HG02798 (cell line): ENCODE results near the gene MYBL2.

Experiments
- ATAC-seq: cut with Tn5 transposase; IDR thresholded peaks from one replicate; pipeline ENCODE4 v1.9.1; 2021; ENCODE audit warnings: mild to moderate bottlenecking; ENCODE audit not compliant: unreplicated experiment, poor library complexity

The MYBL2 gene

DNA sequence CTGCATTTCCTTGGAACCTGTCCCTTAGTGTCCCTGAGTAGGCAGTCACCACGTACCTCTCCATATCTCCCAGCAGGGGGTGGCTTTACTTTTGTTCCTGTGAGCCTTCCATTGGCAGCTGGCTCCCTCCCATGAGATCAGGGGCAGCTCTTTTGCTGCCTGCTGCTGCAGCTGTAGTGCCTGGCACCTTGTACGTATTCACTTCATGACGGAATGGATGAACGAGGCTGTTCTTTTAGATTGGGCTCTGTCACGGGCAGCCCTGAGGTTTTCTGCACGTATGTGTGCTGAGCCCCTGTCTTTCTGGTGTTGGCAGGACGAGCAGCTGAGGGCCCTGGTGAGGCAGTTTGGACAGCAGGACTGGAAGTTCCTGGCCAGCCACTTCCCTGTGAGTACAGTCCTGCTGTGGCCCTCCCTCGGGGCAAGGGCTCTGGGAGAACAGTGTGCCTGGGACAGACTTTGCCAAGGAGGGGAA, 14.6 kb downstream of the MYBL2 start:
- peak; percentile 24 for ATAC-seq

DNA sequence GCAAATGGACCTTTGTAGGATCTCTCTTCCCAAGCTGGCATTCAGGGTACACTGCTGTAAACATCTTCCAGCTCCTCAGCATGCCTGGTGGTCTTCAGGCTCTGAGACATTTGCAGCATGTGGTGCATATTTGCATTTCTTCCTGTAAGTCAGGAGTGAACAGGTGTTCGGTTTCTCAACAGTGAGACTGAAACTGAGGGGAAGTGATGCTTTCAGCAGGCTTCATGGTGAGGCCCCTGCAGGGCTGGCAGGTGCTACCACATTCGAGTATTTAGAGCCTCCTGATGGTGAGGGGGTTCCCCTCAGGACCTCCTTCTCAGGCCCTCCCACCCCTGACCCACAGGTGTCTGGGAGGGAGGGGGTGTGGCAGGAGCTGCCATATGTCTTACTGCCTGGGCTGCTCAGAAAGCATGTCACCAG, 15.1 kb downstream of the MYBL2 start:
- peak; percentile 95 for ATAC-seq

DNA sequence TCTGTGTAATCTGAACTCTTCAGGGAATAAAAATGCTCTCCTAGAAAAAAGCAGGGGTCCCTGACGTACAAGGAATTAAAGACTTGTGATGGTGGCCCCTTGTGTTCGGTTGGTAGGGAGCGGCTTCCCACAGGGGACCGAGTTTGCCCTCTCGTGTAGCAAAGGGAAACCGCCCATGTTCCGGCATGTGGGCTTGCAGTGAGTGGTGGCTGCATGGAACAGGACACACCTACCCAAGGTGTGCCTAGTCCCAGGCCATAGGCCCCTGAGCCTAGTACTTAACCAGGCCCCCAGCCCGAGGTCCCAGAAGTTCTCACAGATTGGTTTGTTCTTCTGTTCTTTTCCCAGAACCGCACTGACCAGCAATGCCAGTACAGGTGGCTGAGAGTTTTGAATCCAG, 15.5 kb downstream of the MYBL2 start:
- peak; percentile 40 for ATAC-seq

DNA sequence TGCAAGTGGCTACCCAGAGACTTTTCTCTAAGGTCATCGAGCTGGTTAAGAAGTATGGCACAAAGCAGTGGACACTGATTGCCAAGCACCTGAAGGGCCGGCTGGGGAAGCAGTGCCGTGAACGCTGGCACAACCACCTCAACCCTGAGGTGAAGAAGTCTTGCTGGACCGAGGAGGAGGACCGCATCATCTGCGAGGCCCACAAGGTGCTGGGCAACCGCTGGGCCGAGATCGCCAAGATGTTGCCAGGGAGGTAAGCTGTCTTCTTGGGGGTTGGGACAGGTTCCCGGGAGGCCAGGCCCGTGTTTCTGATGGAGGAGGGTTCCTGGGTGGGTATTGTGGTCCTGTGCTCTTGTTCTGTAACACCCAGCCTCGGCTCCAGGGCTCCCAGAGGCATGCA, 19.9 kb downstream of the MYBL2 start:
- no peak for ATAC-seq

DNA sequence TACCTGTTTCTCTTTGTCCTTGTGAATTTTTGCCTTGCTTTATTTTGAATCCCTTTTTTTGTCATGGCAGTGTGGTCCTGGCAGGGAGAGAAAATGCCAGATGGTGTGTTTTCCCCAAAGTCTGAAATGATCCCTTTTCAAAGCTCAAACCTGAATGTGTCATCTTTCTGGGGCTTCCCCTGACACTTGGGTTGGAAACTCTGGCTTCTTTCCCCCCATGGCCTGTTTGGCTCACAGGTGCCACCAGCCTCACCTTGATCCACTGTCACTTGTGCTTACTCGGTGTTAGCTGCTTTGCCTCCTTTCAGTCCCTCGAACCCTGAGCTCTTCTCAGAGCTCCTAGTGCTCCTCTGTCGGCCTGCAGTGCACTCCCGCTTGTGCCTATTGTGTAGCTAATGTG, 22.3 kb downstream of the MYBL2 start:
- ATAC-seq, result no peak

DNA sequence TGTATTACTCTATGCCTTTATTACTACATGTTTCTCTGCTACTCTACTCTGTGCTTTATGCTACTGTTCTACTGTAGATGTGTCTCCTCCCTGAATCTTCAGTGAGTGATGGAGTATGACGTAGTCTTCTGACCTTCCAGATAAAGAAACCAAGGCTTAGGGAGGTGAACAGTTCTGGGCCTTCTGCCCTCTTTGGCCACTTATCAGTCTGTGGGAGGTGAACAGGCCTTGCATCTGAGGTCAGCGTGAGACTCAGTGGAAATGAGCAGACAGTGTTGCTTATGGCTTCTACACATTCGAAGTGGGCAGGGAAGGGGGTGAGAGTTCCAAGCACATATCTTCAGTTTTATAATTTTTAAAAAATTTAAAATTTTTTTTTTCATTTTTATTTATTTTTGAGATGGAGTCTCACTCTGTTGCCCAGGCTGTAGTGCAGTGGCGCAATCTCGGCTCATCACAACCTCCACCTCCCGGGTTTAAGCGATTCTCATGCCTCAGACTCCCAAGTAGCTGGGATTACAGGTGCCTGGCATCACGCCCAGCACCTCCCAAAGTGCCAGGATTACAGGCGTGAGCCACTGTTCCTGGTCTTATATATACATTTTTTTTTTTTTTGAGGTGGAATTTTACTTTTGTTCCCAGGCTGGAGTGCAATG, 24.2 kb downstream of the MYBL2 start:
- no peak for ATAC-seq

DNA sequence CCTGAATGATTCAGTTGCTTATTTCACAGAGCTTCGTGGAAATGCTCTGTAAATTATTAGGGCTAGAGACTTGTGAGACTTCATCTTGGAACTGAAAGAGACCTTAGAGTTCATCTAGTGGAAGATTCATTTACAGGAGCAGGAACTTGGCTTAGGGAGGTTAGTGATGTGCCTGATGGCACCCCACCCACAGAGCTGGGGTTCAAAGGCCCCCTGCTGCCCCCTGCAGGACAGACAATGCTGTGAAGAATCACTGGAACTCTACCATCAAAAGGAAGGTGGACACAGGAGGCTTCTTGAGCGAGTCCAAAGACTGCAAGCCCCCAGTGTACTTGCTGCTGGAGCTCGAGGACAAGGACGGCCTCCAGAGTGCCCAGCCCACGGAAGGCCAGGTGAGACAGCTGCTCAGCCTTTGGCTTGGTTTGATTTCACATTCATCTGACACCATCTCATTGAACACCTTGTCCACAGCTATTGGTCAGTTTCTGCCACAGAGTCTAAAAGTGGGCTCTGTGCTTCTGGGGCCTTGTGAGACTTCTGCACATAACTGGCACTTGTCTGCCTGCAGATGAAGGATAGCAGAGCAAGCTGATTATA, 25.1 kb downstream of the MYBL2 start:
- ATAC-seq, result no peak

DNA sequence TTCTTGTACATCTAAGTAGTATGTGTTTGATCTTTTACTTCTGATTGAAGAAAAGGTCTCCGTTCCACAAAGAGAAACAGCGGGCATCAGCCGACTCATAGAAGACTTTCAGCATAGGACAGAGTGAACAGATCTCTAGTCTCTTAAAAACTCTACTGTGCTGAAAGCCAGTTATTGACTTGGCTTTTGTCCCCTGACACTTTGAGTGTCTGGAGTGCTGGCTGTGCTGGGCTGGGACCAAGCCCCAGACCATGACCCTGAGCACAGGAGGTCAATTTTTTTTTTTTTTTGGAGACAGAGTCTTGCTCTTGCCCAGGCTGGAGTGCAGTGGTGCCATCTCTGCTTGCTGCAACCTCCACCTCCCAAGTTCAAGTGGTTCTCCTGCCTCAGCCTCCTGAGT, 27.8 kb downstream of the MYBL2 start:
- no peak for ATAC-seq

DNA sequence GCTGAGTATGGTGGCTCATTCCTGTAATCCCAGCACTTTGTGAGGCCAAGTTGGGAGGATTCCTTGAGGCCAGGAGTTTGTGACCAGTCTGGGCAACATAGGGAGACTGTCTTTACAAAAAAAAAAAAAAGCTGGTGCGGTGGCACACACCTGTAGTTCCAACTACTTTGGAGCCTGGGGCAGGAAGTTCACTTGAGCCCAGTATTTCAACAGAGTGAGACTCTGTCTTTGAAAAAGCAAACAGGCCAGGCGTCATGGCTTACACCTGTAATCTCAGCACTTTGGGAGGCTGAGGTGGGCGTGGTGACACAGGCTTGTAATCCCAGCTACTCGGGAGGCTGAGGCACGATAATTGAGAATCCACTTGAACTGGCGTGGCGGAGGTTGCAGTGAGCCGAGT, 28.7 kb downstream of the MYBL2 start:
- no peak for ATAC-seq

DNA sequence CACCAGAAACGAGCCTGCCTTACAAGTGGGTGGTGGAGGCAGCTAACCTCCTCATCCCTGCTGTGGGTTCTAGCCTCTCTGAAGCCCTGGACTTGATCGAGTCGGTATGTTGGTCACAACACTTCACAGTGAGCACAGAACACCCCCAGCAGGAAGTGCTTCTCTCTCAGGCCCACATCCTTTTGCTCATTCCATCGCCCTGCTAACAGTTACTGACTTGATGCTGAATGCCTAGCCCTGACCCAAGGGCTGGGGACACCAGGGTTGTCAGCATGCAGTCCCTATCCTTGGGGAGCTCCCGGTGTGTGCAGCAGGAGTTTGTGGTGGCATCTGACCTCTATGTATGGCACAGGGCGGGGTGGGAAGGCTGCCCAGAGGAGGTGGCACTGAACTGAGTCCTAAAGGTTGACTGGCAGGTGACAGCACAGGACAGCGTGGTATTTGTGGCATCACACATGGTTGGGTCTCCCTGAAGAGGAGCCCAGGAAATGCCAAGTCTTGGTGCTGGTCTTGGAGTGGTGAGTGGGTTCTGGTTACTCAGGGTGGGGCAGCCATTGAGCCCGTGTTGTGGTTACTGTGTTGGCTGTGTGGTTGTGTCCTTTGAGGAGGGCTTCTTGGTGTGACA, 33.1 kb downstream of the MYBL2 start:
- no peak for ATAC-seq

DNA sequence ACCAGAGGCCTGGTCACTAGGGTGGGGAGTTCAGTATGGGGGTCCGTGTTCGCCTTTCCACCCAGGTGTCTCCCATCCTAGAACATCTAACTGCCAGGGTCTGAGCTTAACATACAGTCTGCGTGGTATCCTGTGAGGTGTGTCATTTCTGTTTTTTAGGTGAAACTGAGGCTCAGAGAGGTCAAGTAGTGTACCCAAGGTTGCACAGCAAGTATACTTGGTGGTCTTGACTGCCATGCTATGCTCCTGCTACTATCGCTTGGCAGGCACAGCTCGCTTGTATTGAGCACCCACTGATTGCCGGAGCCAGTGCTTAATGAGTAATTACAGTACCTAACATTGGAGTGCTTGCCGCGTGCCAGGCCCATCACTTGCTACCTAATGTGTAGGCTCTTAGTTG, 33.7 kb downstream of the MYBL2 start:
- ATAC-seq, result no peak

DNA sequence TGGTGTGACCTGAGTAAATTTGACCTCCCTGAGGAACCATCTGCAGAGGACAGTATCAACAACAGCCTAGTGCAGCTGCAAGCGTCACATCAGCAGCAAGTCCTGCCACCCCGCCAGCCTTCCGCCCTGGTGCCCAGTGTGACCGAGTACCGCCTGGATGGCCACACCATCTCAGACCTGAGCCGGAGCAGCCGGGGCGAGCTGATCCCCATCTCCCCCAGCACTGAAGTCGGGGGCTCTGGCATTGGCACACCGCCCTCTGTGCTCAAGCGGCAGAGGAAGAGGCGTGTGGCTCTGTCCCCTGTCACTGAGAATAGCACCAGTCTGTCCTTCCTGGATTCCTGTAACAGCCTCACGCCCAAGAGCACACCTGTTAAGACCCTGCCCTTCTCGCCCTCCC, 35.6 kb downstream of the MYBL2 start:
- no peak for ATAC-seq

DNA sequence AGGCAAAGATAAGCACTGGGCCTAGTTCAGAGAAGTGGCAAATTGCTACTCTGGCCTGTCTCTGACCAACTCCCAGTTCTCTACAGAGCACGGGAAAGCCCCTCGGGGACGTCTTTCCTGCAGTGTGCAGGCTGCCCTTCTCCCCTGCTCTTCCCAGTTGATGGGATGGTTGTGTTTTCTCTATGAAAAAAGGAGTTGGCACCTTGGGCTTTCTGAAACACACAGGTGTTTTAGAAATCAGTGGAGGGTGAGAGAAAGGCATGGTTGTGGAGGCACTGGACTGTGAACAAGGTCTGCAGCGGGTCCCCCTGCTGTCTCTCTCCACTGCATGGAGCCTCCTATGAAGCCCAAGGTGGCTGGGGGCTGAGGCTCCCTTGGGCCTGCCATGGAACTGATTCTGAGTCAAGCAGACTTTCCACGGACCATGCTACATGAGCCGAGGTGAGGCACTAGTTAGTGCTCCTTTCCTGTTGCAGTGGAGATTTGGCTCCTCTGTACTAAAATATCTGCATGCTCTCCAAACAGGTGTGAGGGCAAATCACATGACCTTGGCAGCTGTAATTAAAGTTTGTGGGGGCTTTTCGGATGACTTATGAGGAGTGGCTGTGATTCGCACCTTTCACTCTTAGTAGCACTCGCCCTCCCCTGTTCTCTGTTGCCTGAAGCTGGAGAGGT, 43.6 kb downstream of the MYBL2 start:
- ATAC-seq, result peak; percentile 69

DNA sequence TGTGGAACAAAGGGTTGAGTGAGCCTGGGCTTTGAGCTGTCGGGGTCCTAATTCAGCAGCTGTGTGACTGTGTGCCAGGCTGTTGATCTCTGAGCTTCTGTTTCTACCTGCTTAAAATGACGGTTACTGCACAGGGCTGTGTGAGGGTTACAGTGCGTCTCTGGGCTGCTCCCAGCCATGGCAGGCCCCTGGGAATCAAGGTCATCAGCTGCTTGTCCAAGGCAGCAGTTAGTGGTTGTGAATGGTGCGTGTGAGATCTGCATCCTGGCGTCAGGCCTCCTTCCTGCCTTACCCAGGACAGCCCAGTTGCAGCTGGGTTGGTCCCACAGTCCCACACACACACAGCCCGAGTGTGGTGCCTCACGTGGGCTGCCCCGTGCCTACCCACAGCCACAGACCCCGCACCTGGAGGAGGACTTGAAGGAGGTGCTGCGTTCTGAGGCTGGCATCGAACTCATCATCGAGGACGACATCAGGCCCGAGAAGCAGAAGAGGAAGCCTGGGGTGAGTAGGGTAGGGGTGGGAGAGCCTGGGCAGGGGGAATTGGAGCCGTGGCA, 44.3 kb downstream of the MYBL2 start:
- peak; percentile 32 for ATAC-seq

DNA sequence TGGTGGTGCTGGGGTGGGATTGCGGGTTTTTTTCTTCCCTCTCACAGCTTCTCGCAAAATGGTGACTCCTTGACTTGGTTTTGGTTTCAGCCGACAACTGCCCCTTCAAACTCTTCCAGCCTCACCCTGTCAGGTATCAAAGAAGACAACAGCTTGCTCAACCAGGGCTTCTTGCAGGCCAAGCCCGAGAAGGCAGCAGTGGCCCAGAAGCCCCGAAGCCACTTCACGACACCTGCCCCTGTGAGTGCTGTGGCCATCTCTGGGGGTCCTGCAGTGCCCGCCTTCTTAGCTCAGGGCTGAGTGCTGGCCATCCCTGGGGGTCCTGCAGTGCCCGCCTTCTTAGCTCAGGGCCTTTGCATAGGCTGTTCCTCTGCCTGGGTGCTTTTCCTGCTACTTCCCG, 48.1 kb downstream of the MYBL2 start:
- no peak for ATAC-seq

DNA sequence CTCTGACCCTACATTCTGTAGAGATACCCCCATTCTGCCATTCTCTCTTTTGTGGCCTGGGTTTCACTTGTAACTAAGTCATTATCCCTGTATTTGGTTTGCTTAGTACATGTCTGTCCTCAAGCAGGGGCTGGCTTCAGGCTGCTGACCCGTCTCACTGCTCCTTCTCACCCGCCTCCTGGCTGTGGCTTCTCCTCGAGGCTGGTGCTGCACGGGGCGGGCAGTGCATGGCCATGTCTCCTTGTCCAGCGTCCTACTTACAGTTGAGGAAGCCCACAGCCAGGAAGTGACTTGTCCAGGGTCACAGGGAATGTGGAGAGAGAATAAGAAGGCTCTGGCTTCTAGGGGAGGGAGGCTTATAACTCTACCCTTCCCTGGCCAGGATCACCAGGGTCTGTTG, 48.6 kb downstream of the MYBL2 start:
- ATAC-seq, result no peak

DNA sequence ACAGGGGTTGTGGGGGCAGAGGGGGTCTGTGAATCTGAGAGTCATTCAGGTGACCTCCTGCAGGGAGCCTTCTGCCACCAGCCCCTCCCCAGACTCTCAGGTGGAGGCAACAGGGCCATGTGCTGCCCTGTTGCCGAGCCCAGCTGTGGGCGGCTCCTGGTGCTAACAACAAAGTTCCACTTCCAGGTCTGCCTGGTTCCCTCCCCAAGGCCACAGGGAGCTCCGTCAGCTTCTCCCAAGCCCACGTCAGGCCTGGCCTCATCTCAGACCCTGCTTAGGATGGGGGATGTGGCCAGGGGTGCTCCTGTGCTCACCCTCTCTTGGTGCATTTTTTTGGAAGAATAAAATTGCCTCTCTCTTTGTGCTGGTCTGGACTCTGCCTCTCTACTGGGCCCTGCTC, 49.2 kb downstream of the MYBL2 start:
- ATAC-seq, result no peak

DNA sequence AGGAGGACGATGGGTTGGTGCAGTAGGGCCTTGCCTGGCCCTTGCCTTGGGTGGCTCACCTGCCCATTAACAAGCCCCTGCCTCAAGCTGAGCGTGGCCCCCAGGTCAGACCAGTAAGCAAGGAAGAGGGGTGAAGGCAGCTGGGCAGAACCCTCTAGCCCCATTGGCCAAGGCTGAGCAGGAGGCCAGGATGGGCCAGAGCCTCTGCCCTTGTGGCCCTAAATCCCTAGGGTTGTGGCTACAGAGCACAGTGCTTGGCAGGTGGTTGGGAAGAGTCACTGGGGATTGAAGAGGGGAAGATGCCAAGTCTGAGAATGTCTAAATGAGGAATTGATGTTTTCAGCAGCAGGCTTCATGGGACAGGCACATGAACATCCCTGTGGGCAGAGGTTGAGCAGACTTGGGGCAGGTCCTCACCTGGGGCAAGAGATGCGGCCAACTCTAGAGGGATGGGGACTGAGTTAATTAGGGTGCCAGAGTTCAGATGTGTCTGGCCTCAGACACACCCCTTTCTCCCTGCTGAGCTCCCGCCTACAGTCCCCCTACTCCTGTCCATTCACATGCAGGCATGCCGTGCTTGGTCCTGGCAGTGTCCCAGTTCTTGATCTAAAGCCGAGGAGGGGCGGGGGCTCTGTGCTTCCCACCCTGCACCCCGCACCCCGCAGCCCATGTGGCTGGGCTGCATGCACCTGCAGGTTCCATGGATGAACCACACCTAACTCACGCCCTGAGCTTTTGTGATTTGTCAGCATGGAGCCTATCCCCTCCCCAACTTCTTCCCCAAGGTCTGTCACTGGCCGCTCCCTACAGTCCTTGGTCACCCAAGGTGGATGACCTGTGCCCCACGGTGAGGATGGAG, 50.1 kb downstream of the MYBL2 start:
- ATAC-seq, result no peak

DNA sequence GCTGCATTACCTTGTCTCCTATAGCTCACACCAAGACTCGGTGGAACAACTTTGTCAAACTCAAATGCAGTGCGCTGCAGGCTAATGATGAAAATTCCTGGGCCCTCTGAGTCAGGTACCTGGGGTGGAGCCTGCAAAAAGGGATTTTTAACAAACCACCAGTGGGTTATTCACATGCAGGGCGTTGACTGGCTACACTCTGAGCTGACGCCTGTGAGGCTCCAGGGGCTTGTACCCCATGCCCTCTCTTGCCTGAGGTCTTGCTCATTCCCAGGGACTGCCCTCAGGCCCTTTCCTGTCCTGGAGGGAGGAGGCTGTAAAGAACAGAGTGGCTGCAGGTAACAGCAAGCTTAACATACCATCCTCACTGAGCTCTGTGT, 50.7 kb downstream of the MYBL2 start:
- ATAC-seq, result no peak

DNA sequence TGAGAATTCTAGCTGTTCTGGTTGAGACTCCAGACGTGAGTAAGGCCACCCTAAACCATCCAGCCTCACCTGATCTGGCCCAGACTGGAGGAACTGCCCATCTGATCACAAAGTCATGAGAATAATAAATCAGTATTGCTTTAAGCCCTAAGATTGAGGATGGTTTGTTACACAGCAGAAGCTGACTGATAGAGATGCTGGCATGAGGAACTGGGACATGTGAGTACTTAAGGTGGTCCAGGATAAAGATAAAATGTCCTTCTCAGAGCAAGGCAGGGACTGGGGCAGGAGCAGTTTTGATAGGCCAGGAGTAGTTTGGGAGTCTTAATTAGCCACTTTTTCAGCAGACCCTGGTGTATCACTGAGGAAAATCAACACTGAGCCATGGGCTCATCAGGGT, 53.1 kb downstream of the MYBL2 start:
- ATAC-seq, result no peak
